HUES48 (cell line): ENCODE results near the gene DNAAF5.

ENCODE experiments used
- H3K27ac ChIP-seq: one replicate; pipeline ENCODE4 v1.7.0; 2013; ENCODE audit warnings: low read depth, low read length, inconsistent platforms
- H3K27me3 ChIP-seq: 2 replicates; pipeline ENCODE4 v1.6.1; 2013; ENCODE audit warnings: mild to moderate bottlenecking, low read length; ENCODE audit not compliant: control insufficient read depth, insufficient read depth
- H3K36me3 ChIP-seq: 2 replicates; pipeline ENCODE4 v1.6.1; 2013; ENCODE audit warnings: low read length; ENCODE audit not compliant: control insufficient read depth, insufficient read depth
- H3K4me1 ChIP-seq: 2 replicates; pipeline ENCODE4 v1.6.1; 2013; ENCODE audit warnings: mild to moderate bottlenecking, low read length; ENCODE audit not compliant: control insufficient read depth, insufficient read depth
- H3K4me3 ChIP-seq: 2 replicates; pipeline ENCODE4 v1.5.1; 2013; ENCODE audit warnings: mild to moderate bottlenecking, low read depth, low read length
- H3K9ac ChIP-seq: 2 replicates; pipeline ENCODE4 v1.6.1; 2013; ENCODE audit warnings: mild to moderate bottlenecking, low read depth, low read length, moderate library complexity
- H3K9me3 ChIP-seq: 2 replicates; pipeline ENCODE4 v1.6.1; 2013; ENCODE audit warnings: low read length; ENCODE audit not compliant: control insufficient read depth, insufficient read depth

DNAAF5 gene

DNA sequence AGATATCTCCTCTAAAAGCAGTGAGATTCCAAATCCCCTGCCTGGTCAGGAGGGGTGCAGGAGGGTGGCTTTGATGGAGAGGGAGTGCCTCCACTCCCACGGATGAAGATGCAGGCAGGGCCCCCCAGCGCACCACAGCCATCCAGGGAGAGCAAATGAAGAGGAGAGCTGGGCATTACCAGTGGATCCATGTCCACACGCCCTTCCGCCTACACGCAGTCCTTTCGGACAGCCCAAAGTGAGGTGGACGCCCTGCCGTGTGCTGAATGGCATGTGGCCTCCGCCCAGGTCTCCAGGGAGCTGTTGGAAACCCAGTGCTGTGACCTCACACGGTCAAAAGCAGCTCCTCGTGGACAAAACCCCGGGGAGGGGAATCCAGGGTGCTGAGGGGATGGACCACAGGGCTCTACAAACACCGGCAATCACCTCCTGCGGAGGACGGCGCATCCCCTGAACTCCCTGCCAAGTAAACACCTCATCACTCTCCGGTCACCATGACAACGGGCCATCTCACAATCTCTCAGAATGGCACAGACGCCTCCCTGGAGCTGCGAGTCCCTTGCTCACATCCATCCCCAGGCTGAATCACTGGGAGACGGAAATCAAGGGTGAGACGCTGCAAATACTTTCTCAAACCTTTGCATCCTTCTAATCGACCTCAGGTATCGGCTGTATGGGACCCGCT lies 35.0 kb upstream of the DNAAF5 start:
- H3K4me1 ChIP-seq: no peaks in the 10 kb centered on the region
- H3K27me3 ChIP-seq: no peaks in the 10 kb centered on the region
- peaks cover 12% of the 10 kb centered on the region for H3K9me3 ChIP-seq
- H3K9ac ChIP-seq: no peak overlapping the region
- peaks cover 18% of the 10 kb centered on the region for H3K36me3 ChIP-seq
- no peak overlapping the region for H3K27ac ChIP-seq
- no peak overlapping the region for H3K4me3 ChIP-seq

DNA sequence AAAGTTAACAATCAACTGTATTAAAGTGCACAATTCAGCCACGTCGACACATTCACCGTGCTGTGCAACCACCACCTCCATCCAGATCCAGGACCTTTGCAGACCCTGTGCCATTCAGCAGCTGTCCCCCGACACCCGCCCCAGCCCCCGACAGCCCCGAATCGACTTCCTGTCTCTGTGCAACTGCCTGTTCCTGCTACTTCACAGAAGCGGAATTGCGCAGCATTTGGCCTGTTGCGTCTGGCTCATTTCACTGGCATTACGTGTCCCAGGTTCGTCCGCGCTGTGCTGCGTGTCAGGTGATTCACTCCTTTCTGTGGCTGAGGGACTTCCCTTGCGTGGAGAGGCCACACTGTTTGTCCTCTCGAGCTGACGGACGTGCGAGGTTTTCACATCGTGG lies 33.2 kb upstream of the DNAAF5 start:
- Histone ChIP-seq H3K4me3 (no peak overlapping the region), H3K36me3 (peaks cover 18% of the 10 kb centered on the region), H3K27ac (no peak overlapping the region), H3K9ac (no peak overlapping the region), H3K4me1 (no peaks in the 10 kb centered on the region), H3K27me3 (no peaks in the 10 kb centered on the region), H3K9me3 (peaks cover 8% of the 10 kb centered on the region)

DNA sequence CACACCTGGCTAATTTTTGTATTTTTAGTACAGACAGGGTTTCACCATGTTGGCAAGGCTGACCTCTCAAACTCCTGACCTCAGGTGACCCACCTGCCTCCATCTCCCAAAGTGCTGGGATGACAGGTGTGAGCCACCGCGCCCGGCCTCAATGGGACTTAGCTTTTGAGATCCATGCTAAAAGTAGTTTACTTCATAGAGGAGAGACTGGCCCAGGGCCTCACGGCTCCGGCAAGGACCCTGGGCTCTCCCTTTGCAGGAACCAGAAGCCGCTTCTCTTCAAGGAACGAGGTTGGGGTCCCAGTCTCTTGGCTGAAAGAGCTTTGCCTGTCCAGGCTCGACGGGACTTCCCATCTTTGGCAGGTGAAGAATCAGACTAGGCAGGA lies 30.1 kb upstream of the DNAAF5 start:
- Histone ChIP-seq H3K36me3 (peaks cover 23% of the 10 kb centered on the region), H3K27ac (no peak overlapping the region)

DNA sequence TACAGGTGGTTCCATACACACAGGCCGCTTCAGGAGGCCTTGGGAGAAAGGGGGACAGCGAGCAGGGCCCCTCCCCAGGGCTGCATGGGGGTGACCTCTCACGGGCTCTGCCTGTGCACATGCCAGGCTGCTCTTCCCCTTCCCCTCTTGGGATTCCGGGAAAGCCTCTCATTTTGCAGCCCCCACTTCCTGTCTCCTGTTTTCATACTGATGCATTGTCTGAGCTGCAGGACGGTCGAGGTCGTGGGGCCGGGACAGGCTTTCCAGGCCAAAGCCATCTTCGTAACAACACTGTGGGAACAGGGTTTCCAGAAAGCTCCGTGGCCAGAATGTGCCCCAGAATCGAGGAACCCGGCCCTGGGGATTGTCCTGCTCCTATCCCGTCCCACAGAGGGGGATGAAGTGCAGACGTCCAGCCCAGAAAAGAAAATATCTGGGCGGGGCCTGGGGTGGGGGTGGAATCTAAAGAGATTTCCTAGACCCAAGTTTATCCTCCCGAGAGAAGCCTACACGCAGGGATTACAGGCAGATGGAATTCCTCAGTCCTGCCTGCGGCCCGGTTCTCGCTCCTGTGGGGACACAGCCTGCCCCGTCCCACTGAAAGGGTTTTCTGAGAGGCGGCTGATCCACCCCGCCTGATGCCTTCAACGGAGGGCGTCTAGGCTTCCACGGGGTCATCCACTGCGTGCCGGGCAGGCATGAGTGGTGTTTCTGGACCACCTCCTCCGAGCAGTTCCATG lies 29.5 kb upstream of the DNAAF5 start:
- Histone ChIP-seq H3K9me3 (no peaks in the 10 kb centered on the region), H3K36me3 (peaks cover 23% of the 10 kb centered on the region), H3K27me3 (no peaks in the 10 kb centered on the region), H3K4me1 (no peaks in the 10 kb centered on the region), H3K9ac (no peak overlapping the region), H3K4me3 (no peak overlapping the region), H3K27ac (no peak overlapping the region)

More for the DNA sequence above, 30.1 kb upstream of the DNAAF5 start:
- Histone ChIP-seq H3K4me1 (no peaks in the 10 kb centered on the region), H3K9me3 (no peaks in the 10 kb centered on the region), H3K27me3 (no peaks in the 10 kb centered on the region), H3K9ac (no peak overlapping the region), H3K4me3 (no peak overlapping the region)

DNA sequence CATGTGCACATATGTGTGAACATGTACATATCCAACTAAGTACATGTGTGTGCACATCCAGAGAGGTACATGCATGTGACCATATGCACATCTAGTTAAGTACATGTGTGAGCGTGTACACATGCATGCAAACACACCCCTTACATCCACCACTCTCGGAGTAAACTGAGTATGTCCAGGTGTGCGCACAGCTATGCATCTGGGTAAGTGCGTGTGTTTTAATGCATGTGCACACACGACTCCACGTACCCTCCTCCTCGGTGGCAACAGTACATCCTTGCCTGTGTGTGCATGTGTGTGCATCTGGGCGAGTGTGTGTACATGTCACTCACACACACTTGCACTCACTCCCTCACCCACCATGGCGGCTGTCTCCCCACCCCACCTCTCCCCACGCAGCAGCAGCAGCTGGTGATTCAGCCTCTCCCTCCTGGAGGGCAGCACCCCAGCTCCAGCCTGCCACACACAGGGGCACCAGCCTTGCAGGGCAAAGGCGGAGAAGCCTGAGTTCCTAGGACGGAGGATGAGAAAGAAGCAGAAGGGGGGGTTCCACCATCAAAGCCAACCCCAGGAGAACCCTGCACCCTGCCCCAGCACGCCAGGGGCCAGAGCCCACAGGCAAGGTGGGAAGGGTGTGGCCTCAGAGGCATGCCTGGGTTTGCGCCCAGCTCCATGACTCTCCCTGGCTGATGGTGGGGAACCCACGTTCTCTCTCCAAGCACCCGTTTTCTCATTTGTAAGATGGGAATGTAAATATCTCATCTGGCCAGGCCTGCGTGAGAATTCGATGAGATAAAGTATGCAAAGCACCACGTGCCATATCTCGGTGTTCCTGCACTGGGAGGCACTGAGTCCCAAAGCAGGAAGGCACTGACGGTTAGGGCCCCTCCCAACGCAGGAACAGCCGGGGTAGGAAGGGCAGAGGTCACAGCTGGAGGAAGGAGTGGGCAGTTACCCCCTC lies 27.7 kb upstream of the DNAAF5 start:
- Histone ChIP-seq H3K9me3 (0 out of 2 replicates have a peak, but pooled peaks cover 3% of the 10 kb centered on the region), H3K27ac (no peak overlapping the region), H3K9ac (no peak overlapping the region), H3K4me3 (no peak overlapping the region), H3K27me3 (no peaks in the 10 kb centered on the region), H3K4me1 (no peaks in the 10 kb centered on the region), H3K36me3 (peaks cover 17% of the 10 kb centered on the region)

DNA sequence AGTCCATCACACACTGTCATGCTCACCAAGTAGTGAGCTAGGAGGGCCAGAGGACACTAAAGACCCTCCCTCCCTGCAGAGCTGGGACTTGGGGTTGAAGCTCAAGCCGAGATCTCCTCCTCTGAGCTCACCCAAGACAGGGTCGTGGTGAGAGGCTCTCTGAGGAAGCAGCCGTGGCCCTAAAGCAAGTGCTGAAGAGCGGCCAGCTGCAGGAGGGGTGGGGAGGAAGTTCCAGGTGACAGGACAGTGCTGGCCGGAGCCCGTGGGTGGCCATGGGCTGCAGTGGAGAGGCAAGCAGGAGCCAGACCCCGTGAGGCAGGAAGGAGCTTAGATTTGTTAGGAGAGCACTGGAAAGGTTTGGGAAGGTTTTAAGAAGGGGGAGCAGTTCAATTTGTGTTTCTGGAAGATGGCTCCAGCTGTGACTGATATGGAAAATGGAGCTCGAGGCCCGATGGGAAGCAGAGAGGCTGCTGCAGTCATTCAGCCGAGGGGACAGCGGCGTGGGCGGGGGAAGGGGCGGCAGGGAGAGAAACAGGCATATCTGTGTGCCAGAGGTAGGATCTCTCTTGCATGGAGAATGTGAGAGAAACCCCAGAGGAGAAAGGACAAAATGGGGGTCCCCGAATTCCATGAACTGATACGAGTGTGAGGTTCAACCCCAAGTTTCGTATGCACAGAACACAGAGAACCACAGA lies 26.9 kb upstream of the DNAAF5 start:
- Histone ChIP-seq H3K9ac (no peak overlapping the region), H3K27ac (no peak overlapping the region), H3K27me3 (no peaks in the 10 kb centered on the region), H3K4me1 (no peaks in the 10 kb centered on the region), H3K4me3 (no peak overlapping the region), H3K36me3 (peaks cover 17% of the 10 kb centered on the region), H3K9me3 (0 out of 2 replicates have a peak, but pooled peaks cover 3% of the 10 kb centered on the region)

DNA sequence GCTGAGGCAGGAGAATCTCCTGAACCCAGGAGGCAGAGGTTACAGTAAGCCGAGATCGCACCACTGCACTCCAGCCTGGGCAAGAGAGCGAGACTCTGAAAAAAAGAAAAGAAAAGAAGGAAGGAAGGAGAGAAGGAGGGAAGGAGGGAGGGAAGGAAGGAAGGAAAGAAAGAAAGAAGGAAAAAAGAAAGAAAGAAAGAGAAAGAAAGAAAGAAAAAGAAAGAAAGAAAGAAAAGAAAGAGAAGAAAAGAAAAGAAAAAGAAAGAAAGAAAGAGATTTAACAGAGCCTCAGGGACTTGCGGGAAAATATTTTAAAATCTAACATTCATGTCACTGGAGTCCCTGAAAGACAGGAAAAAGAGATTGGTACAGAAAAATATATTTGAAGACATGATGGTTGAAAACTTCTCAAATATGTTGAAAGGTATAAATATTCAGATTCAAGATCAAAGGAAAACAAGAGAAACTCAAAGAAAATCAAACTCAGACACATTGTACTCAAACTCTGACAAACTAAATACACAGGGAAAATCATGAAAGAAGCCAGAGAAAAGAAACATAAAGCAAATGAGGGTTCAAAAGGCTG lies 25.3 kb upstream of the DNAAF5 start:
- Histone ChIP-seq H3K4me3 (no peak overlapping the region), H3K9me3 (0 out of 2 replicates have a peak, but pooled peaks cover 3% of the 10 kb centered on the region), H3K9ac (no peak overlapping the region), H3K27me3 (no peaks in the 10 kb centered on the region), H3K36me3 (peaks cover 17% of the 10 kb centered on the region), H3K4me1 (no peaks in the 10 kb centered on the region), H3K27ac (no peak overlapping the region)

DNA sequence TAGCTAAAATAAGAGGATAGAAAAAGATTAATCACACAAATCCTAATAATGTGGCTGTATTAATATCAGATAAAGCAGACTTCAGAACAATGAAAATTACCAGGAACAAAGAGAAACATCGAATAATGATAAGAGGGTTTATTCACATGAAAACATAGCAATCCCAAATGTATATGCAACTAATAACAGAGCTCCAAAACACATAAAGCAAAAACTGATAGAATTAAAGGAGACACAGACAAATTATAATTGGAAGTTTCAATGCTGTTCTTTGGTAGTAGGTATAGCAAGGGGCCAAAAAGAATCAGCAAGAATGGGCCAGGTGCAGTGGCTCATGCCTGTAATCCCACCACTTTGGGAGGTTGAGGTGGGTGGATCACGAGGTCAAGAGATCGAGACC lies 23.4 kb upstream of the DNAAF5 start:
- no peak overlapping the region for H3K4me3 ChIP-seq
- H3K9me3 ChIP-seq: 0 out of 2 replicates have a peak, but pooled peaks cover 3% of the 10 kb centered on the region
- H3K27me3 ChIP-seq: no peaks in the 10 kb centered on the region
- no peaks in the 10 kb centered on the region for H3K4me1 ChIP-seq
- peaks cover 22% of the 10 kb centered on the region for H3K36me3 ChIP-seq
- H3K27ac ChIP-seq: no peak overlapping the region
- no peak overlapping the region for H3K9ac ChIP-seq

DNA sequence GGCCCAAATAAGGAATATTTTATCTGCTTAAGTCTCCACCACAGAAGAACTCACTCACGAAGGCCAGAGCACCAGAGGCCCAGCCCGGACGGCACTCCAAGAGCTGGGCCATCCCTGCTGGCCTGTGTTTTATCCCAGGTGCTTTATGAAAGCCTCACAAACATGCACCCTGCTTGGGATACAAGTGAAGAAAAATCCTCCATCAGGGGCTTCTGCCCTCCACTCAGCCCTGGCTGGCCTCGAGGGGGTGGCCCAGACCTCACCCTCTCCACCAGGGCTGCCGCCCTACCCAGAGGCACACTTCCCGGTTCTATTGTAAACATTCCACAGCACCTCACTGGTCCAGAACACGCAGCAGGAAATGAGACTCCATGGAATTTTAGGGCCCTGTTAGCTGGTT lies 19.8 kb upstream of the DNAAF5 start:
- no peak overlapping the region for H3K9ac ChIP-seq
- no peak overlapping the region for H3K27ac ChIP-seq
- no peaks in the 10 kb centered on the region for H3K27me3 ChIP-seq
- peaks cover 12% of the 10 kb centered on the region for H3K36me3 ChIP-seq
- no peak overlapping the region for H3K4me3 ChIP-seq
- no peaks in the 10 kb centered on the region for H3K4me1 ChIP-seq
- 0 out of 2 replicates have a peak, but pooled peaks cover 3% of the 10 kb centered on the region for H3K9me3 ChIP-seq
